T47D (cell line): Measurements from ENCODE around the gene SH2D5.
"Not testable (repeated sequence)": the region's sequence is repeated elsewhere in the genome, so short reads cannot be mapped to it uniquely, and the experiment has no call there.

Experiments
- DNase-seq, 2 experiments: peaks; one replicate each; pipeline versions ENCODE4 v3.0.0 to v3.0.0-alpha.2; 2011 to 2012; ENCODE audit warnings: low read depth in 1 of 2, low spot score in 1 of 2
- JUND ChIP-seq: IDR thresholded peaks from 2 replicates; pipeline ENCODE4 v1.6.1; 2012; ENCODE audit warnings: low read depth
- in situ Hi-C: cut with HindIII; loops from 2 replicates; pipeline ENCODE4 v1.10.0; 2016; ENCODE audit warnings: low sequenced_read_pairs, low pct_unique_long_range_greater_than_20kb

The SH2D5 gene

GRCh38 chr1:20689645-20690056 lies 42.9 kb downstream of the SH2D5 start:
- TF ChIP-seq JUND = no peak
- in situ Hi-C loops = no loop called here
- DNase-seq = no peak

DNA sequence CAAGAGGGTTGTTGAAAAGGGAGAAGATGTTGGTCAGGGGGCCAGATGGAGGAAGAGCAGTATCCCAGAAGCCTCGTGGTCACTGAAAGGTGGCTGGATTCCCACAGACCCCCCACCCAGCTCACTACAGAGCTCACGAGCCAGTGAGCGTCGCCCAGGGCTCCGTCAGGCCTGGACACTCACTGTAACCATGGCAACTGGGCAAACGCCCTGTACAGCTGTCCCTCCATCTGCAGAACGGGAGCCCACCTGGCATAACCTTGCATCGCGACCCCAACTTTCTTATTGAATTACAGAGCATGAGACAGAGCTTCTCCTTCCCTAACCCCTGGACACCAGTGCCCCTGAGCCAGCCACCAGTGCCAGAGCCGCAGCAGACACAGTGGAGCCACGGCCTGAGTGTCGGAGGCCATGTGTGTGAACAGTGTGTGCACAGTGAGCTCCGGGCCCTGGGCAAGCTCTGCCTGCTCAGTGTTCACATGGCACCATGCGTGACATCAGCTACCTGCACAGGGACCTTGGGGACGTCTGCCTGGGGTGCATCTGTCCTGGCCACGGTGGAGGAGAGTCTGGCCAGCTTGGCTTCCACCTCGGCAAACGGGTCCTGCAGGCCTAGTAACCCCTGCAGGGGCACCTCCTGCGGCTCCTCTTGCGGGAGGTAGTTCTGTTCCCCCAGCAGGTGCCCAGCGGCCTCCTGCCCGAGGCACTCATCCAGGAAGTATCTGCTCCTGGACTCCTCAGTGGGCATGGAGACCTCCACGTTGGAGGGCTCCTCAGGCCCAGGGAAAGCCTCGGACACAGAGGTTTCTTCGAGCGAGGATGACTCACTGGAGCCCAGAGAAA lies 45.4 kb downstream of the SH2D5 start:
- no peak for DNase-seq
- TF ChIP-seq JUND = no peak
- in situ Hi-C loops = no loop called here

DNA sequence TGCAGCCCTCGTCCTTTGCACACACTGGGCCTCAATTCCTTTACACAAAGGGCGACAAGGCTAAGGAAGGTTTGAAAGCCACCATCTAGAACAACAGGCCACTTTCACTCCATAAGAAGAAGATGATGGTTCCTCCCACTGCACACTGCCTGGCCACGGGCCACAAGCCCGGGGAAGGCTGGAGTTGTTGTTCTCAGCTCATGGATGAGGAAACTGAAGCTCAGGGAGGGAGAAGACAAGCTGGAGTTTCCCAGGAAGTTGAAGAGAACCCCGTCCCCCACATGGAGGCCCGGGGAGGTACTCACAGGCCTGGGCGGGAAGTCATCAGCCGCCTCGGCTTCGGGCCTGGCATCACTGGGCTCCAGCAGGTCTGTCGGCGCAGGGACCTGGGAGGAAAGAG lies 46.8 kb downstream of the SH2D5 start:
- TF ChIP-seq JUND = no peak
- no peak for DNase-seq
- in situ Hi-C loops = no loop called here

GRCh38 chr1:20685099-20685662 lies 47.3 kb downstream of the SH2D5 start:
- DNase-seq = no peak
- TF ChIP-seq JUND = no peak
- in situ Hi-C loops = no loop called here

GRCh38 chr1:20684651-20685050 lies 47.9 kb downstream of the SH2D5 start:
- DNase-seq = no peak
- in situ Hi-C loops = no loop called here
- no peak for TF ChIP-seq JUND

DNA sequence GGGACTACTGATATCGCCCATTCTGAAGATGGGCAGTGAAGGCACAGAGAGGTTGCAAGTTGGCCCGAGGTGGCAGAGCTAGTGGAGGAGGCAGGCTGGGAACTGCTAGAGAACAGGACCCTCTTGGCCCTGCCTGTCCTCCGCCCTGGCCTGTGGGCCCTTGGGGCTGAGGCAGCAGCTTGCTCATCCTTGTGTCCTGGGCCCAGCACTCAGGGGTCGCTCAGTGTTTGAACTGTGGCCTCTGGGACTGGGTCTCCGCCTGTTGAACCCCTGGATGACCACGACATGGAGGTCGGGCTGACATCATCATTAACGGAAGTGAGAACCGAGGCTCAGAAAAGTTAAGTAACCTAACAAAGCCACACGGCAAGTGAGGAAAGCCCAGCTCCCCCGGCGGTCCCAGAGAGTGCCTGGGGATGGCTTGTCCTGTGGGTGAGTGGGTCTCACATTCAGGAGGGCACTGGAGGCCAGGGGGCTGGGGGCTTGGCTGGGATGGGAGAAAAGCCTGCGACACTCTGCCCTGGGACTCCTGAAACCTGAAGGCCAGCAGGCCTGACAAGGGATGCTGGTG lies 48.4 kb downstream of the SH2D5 start:
- DNase-seq = no peak
- in situ Hi-C loops = no loop called here
- TF ChIP-seq JUND = no peak

DNA sequence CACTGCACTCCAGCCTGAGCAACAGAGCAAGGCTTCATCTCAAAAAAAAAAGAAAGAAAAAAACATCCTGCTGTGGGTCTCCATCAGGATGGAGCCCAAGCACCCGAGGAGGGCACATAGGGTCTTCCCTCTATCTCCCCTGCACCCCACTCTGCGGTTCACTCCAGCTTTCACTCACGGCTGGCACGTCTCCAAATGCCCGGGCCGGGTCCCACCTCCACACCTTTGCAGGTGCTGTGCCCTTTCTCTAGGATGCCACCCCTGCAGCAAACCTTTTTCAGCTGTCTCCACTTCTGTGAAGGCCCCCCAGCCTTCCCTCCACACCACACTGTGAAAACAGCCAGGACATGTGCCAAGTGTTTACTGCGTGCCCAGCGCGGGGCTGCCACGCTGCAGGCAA lies 48.9 kb downstream of the SH2D5 start:
- in situ Hi-C loops = no loop called here

DNA sequence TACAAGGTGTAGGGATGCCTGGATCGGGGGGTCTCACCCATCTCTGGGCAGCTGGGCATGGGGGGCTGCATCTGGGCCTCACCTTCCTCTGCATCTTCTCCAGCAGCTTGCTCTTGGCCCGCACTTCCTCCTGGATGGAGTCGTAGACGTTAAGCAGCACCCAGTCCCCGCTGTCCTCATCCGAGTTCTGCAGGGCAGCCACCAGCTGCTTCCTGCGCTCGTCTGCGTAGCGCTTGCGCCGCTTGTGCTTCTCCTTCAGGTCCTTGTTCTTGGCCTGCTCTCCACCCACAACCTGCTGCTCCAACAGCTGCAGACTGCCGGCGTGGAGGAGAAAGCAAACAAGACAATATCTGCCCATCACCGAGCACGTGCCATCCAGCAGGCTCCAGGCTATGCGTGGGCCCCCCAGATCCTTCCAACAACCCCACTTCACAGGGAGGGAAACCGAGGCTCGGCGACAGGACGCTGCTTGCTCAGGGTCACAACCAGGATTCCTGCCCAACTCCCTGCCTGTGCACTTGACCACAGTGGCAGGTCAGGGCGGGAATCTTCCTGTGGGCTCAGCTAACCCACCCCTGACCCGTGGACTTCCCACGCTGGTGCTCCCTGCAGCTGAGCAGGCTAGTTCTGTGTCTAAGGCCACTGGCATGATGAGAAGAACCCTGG lies 49.8 kb downstream of the SH2D5 start:
- in situ Hi-C loops = no loop called here
- DNase-seq = no peak
- TF ChIP-seq JUND = no peak

More for the DNA sequence above, 48.9 kb downstream of the SH2D5 start:
- no peak for TF ChIP-seq JUND
- DNase-seq = no peak

GRCh38 chr1:20681999-20682398 lies 50.5 kb downstream of the SH2D5 start:
- in situ Hi-C loops = no loop called here
- DNase-seq = no peak
- no peak for TF ChIP-seq JUND

DNA sequence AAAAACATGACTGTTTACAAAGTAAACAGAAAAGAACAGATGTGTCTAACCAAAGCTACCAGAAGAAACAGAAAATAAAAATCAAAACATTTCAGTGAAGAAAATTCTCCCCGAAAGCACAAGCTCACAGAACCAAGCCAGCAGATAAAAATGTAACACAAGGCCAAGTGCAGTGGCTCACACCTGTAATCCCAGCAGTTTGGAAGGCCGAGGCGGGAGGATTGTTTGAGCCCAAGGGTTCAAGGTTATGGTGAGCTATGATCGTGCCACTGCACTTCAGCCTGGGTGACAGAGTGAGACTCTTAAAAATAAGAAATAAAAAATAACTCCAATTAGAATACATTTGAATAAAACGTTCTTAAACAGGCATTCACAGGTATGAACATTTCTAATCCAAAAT lies 52.2 kb downstream of the SH2D5 start:
- no peak for DNase-seq
- TF ChIP-seq JUND = no peak
- in situ Hi-C loops = no loop called here

DNA sequence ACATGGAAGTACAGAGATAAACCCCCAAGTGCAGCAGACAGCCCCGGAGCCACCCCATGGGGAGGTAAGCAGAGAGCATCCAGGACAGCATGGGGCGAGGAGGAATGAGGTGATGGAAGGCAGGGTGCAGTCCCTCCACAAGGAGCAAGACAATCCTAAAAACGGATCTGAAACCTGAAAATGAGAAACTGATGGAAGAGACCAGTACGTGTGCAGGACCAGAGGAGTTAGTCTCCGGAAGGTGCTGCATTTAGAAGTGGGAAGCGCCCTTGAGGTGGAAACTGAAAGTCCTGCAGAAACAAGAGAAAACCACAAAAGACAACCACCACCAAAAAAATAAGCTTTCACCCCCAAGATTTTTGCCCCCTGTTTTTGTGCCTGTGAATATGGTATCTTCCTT lies 53.9 kb downstream of the SH2D5 start:
- no peak for DNase-seq
- TF ChIP-seq JUND = no peak
- in situ Hi-C loops = no loop called here

- in situ Hi-C loops, DNase-seq: not testable (repeated sequence)
Measured at GRCh38 chr1:20673626-20674025, 58.9 kb downstream of the SH2D5 start.

DNA sequence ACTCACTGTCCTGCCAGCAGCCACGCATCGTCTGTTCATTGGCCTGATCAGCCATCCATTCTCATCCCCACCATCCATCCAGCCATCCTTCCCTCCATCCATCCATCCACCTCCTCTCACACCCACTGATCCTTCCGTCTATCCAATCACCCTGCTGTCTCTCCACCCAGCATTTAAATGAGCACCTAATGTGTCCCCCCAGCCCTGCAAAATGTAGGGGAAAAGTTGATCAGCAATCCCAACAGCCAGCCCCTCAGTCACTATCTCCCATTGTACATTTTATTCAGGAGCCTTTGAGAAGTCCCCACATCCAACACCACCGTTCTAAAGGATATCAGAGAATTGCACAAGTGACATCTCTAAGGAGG lies 60.3 kb downstream of the SH2D5 start:
- in situ Hi-C loops = no loop called here

More for the DNA sequence above, 60.3 kb downstream of the SH2D5 start:
- no peak for DNase-seq
- no peak for TF ChIP-seq JUND
